IPS-18c (cell line): ENCODE results near the gene NEK11.

ENCODE experiments used
- H3K4me3 ChIP-seq: 2 replicates; pipeline ENCODE4 v1.7.0; 2013; ENCODE audit warnings: low read depth, mild to moderate bottlenecking, low read length, moderate library complexity; ENCODE audit not compliant: insufficient read depth
- H3K9me3 ChIP-seq: one replicate; pipeline ENCODE4 v1.6.1; 2013; ENCODE audit warnings: mild to moderate bottlenecking, low read length, moderate library complexity; ENCODE audit not compliant: control insufficient read depth, insufficient read depth

NEK11 gene

DNA sequence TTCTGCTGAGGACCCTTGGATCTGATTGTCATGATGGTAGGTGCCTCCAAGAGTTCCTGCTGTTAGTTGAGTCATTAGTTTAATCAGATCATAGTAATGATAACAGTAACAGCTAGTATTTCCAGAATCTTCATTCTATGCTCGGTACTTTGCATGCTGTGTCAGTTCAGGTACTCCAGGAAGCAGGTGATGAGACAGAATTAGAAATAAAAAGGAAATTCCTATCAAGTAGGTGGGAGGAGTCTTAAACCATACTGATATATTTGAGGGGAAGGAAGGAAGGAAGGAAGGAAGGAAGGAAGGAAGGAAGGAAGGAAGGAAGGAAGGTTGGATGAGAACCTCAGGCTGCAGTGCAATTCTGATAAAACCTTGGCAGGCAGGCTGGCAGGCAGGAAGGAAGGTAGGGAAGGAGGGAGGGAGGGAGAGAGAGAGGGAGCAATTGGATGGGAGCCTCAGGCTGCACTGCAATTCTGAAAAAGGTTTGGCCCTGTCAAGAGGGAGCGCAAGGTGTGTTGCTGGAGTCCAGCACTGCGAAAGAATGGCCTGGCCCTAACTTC, 206.1 kb downstream of the NEK11 start:
- Histone ChIP-seq H3K4me3 (no peak overlapping the region), H3K9me3 (no peaks in the 10 kb centered on the region)

DNA sequence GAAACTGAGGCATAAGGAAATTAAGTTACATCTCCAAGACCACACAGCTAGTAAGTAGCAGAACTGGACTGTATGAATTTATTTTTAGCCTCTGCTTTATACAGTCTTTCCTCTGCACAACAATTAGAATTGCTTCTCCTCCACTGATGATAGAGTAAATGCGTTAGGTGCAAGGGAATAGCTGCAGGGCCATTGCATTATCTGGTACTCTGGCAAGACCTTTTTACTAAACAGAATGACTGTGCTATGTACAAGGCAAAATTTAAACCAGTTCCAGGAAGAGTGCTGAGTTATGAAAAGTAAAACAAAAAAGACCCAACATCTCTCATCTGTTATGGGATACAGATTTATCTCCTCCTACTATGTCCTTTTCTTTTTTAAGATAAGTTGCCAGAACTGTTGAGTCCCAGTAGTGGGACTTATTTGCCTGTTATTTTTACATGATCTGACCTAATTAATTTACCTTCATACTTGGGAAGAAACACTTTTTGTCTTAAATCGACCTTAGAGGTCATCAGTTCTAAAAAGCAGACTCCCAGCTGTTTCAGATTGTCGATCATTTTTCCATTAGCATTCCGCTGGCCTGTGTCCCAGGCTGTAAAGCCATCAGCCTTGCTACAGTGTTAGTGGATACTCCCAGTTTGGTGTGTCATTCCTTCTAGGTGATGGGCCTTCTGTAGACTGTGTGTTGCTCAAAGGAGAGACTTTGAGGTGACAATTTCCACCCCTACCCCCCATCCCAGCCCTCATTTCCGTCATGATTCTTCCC, 207.4 kb downstream of the NEK11 start:
- Histone ChIP-seq H3K9me3 (no peaks in the 10 kb centered on the region), H3K4me3 (no peak overlapping the region)

DNA sequence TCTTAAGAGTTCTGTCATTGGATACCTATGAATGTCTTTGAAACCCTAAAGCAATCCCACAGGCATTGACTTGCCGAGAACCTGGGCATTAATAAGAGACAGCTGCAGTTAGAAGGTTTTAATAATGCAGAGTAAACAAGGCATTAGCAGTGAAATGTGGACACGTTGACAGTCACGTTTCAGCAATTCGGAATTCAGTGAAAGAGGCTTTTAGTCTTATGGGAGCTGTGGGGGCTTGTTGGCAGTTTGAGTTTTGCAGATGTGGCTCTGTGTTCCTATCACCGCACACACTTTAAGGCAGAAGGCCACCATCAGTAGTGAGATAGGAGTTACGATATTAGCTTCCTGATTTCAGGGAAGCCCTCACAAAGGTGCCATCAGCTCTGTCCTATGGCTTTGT, 209.7 kb downstream of the NEK11 start:
- Histone ChIP-seq H3K4me3 (no peak overlapping the region), H3K9me3 (no peaks in the 10 kb centered on the region)

DNA sequence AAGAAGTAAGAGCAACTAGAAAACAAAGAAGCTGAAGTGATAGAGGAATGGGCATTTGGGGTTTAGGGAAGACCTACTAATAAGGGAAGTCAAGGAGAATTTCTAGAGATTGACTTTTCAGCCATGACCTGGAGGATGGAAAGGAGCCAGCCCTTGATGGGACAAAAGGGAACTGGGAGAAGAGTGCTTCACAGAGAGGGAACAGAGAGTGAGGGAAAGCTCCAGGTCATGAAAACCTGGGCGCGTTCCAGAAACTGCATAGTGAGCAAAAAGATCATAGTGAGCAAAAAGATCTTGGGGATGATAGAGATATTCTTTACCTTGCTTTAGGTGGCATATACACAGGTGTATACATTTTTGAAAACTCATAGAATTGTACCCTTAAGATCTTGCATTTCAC, 211.8 kb downstream of the NEK11 start:
- no peak overlapping the region for H3K4me3 ChIP-seq

DNA sequence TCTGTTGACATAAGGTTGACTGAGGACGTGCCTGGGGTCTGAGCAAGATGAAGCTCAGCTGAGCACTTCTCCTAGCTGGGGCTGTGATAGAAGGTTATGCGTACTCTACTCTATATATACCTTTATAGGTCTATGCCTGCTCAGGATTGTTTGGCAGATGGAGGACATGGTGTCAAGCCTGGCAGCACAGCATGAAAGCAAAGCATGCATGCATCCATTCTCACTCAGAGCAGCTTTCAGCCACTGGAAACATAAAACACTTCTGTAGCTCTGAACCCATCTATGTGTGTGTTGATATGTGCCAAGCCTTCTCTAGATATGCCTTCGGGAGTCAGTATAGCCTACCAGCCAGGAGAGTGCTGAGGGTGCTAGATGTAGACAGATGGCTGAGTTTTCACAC, 212.6 kb downstream of the NEK11 start:
- H3K4me3 ChIP-seq, result no peak overlapping the region
- no peaks in the 10 kb centered on the region for H3K9me3 ChIP-seq

More for the DNA sequence above, 211.8 kb downstream of the NEK11 start:
- no peaks in the 10 kb centered on the region for H3K9me3 ChIP-seq

DNA sequence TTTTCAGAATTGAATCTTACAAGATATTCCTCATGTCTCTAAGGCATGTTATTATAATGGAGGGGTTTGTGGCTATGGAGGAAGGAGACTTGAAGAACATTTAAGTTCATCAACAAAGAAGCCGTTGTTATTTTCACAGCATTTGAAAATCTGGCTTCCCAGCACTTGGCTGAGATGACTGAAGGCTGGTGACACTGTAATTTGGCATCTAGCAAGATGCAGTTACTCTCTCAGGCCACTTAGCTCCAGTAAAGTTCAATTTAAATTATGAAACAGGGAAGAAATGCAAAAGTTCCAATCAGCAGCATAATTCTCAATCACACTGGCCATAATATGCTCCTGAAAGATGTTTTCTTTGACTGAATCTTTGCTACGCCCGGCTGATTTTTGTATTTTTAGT, 215.5 kb downstream of the NEK11 start:
- Histone ChIP-seq H3K9me3 (no peaks in the 10 kb centered on the region), H3K4me3 (no peak overlapping the region)

DNA sequence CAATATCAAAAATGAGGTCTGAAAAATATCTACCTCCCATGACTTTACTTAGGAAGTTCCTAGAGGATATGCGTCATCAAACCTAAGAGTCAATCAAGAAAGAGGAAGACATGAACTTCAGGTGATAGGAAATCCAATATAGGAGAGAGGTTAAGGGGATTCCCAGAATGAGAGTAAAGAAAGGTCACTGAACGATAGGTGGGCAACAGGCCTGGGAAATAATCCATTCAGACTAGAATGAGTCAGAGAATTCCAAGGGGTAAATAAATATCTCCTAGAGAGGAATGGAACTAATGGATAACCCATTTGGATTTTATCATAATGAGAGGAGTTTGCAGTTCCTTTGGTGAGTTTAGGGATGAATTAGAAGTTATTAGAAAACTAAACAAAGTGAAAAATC, 223.8 kb downstream of the NEK11 start:
- no peaks in the 10 kb centered on the region for H3K9me3 ChIP-seq

DNA sequence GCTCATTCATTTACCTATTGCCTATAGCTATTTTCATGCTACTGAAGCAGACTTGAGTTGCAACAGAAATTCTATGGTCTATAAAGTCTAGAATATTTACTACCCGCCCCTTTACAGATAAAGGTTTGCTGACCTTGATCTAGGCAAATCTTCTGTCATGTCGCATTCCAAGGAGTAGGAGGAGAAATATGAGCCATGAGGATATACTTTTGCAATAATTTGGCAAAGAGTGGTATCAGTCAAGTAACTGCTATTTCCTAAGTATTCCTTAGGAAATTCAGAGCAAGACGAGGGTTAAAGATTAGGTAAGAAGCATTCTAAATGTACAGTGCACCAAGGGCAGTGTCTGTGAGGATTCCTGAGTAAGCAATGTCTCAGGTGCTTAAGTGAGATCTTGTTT, 233.8 kb downstream of the NEK11 start:
- Histone ChIP-seq H3K9me3 (no peaks in the 10 kb centered on the region), H3K4me3 (no peak overlapping the region)

More for the DNA sequence above, 223.8 kb downstream of the NEK11 start:
- no peak overlapping the region for H3K4me3 ChIP-seq

DNA sequence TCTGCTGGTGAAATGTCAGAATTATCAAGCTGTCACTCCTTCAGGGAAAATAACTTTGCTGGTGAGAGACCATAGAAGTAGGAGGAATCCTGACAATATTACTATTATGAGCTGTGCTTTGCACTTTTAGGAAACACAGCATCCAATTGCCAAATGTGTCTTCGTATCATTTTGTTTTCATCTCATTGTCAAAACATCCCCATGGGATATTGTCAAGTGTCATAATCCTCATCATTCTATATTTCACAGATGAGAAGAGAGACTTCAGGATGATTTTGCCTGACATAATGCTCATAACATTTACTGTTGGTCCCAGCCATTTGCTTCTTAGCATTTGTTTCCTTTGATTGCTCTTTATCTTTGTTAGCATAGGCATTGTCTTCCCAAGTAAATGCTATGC, 234.4 kb downstream of the NEK11 start:
- Histone ChIP-seq H3K9me3 (no peaks in the 10 kb centered on the region), H3K4me3 (no peak overlapping the region)

DNA sequence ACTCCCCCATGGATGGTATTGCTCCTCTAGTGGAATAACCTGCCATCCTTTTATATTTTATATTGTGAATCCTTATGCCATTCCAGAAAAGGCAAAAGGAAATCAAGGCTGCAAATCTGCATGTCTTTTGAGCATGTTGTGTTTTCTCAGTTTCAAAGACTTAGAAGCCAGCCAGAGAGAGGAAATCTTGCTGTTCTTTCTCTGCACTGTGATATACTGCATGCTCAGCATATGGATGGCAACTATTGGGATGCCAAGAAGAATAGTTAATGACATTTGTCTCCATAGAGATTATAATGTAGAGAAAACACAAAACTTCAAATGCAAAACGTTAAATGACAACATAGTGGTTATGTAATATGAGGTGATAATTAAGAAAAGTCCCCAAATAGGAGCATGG, 248.9 kb downstream of the NEK11 start:
- no peak overlapping the region for H3K4me3 ChIP-seq

DNA sequence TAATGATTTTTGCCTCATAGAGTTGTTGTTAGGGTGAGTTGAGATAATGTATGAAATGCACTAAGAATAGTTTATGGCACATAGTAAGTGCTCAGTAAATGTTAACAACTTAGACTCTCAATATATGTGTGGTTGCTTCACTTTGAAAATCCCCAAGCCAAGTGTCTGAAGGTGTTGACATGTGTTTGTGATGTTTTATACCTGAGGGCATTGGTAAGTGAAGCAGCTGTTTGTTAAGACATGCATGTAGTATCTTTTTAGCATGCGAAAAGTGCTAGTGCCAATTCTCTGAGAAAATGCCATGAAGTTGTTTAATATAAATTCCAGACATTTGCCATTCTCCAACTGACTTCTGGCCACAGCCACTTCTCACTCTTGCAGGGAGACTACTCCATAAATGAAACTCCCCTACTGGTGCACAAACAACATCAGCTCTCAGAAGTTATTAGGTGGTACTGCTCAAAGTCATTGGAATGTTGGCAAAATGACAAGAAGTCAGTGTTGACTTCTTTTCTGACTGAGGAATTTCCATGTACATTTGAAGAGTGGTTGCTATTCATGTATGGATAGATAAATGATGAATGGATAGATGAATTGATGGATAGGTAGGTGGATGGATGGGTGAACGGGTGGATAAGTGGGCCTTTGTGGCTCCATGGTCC, 251.3 kb downstream of the NEK11 start:
- H3K4me3 ChIP-seq, result no peak overlapping the region
- no peaks in the 10 kb centered on the region for H3K9me3 ChIP-seq

More for the DNA sequence above, 248.9 kb downstream of the NEK11 start:
- H3K9me3 ChIP-seq, result no peaks in the 10 kb centered on the region

DNA sequence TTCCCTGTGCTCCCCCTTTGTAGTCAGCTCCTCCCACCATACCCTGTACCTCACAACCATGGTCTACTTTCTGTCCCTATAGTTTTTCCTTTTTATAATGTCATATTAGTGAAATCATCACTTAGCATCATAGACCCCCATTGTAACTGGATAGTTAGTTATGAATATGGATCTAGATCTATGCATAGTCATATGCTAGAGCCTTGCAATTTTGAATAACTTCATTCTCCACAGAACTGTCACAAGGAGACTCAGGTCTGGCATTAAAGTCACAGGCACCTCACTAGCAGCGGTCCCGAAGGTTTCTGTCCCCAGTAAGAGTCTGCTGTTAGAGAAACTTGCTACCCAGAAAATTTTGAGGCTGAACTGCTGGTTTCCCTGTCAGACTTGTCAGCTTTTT, 252.9 kb downstream of the NEK11 start:
- Histone ChIP-seq H3K9me3 (no peaks in the 10 kb centered on the region), H3K4me3 (no peak overlapping the region)

DNA sequence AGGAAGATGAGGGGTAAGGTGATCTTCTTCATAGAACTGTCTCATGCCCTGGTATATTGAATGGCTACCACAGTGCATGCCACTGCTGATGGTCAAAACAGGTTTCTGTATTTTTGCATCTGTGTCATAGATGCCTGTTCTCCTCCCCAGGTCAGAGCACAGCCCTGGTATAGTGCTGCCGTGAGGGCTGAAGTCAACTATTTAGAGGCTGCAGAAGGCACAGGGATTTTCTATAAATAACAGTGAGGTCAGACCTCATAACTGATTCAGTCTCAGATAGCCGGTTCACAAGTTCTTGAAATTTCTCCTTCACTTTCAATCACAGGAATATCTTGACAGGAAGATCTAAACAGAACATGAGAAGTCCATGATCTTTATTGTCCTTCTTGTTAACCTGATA, 255.7 kb downstream of the NEK11 start:
- no peak overlapping the region for H3K4me3 ChIP-seq

DNA sequence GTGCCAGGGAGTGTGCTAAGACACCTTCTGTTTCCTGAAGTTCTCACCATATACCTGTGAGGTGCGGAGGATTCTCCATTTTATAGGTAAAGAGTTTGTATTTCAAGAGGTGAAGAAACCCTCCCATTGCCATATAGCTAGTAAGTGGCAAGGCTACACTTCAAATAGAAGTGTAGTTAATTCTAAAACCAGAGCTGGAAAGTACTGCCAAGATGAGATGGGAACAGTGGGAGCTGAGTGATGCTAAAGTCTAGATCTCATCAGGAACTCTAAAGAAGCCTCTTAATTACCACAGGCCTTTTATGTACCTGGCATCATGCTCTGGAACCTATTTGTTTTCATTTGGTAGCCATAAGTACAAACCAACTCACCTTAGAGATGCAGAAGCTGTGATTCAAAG, 256.3 kb downstream of the NEK11 start:
- no peak overlapping the region for H3K4me3 ChIP-seq
- H3K9me3 ChIP-seq, result no peaks in the 10 kb centered on the region

More for the DNA sequence above, 255.7 kb downstream of the NEK11 start:
- no peaks in the 10 kb centered on the region for H3K9me3 ChIP-seq

DNA sequence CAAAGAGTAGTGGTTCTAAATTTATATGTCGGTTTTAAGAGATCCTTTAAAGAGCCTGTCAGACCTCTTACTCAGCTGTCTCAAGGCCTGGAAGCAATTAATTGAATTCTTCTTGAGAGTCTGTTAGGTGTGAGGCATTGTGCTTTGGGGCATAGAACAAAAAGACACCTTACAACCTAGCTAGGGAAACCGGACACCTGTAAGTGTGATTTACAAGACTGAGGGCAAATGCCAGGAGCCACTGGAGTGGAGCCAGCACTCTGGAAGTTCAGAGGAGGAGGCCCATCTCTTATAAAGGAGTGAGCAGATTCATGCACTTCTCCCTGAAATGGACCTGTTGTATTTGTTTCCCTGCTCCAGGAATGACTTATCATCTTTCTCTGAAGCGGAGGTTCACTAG, 257.2 kb downstream of the NEK11 start:
- Histone ChIP-seq H3K9me3 (no peaks in the 10 kb centered on the region), H3K4me3 (no peak overlapping the region)

DNA sequence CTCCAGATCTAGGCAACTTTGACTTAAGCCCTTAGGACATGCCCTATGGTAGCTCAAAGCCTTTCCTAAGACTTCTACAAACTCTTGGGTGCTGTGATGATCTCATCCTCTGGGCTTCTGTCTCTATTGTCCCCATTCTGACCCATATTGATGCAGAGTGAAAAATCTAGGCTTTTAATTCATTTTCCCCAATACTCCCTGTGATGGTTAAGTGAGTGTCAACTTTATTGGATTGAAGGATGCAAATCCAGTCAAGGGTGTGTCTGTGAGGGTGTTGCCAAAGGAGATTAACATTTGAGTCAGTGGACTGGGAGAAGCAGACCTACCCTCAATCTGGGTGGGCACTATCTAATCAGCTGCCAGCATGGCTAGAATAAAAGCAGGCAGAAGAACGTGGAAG, 257.6 kb downstream of the NEK11 start:
- no peaks in the 10 kb centered on the region for H3K9me3 ChIP-seq

DNA sequence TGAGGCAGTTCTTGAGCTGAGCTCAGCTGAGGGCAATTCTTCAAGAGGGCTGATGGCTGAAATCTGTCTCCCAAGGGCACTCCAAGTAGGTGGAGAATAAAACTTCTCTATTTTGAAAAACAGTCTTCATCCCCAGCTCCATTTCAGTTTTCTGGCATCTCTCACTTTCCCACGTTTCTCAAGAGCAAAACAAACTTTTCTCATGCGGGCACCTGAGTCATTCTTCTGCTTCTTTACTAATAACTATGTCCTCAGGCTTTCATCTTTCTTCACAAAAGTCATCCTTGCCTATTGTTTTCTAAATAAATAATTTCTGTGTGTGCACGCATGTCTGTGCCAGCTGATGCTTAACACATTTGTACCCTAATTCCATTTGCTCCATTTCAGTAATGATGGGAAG, 258.8 kb downstream of the NEK11 start:
- Histone ChIP-seq H3K9me3 (no peaks in the 10 kb centered on the region), H3K4me3 (no peak overlapping the region)

More for the DNA sequence above, 257.6 kb downstream of the NEK11 start:
- no peak overlapping the region for H3K4me3 ChIP-seq

DNA sequence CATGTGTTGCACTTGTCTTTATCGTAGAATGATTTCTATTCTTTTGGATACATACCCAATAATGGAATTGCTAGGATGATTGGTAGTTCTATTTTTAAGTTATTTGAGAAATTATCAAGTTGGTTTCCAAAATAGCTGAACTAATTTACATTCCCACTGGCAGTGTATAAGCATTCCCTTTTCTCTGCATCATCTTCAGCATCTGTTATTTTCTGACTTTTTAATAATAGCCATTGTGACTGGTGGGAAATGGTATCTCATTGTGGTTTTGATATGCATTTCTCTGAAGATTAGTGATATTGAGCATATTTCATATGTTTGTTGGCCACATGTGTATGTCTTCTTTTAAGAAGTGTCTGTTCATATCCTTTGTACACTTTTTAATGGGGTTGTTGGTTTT, 273.2 kb downstream of the NEK11 start:
- no peak overlapping the region for H3K4me3 ChIP-seq
- no peaks in the 10 kb centered on the region for H3K9me3 ChIP-seq
